Vagina (tissue), 2 donors: ENCODE measurements around the gene SIGLEC15.
"Not testable (repeated sequence)": the region's sequence is repeated elsewhere in the genome, so short reads cannot be mapped to it uniquely, and the experiment has no call there.

Source experiments
- CTCF ChIP-seq, 3 experiments: fragments of 450-650 bp in 2 of 3; fragments of 200-600 bp in 1 of 3; sonication (generic) in 1 of 3; IDR thresholded peaks; one replicate each; pipeline ENCODE4 v1.5.1; 2017 to 2019; ENCODE audit warnings: antibody characterized with exemption in 3 of 3, mild to moderate bottlenecking in 2 of 3, moderate library complexity in 2 of 3
- POLR2A ChIP-seq, 2 donors: fragments of 450-650 bp; IDR thresholded peaks; one replicate each; pipeline ENCODE4 v1.6.1; 2017; ENCODE audit warnings: antibody characterized with exemption in 2 of 2, mild to moderate bottlenecking in 2 of 2, moderate library complexity in 2 of 2
- POLR2AphosphoS5 ChIP-seq, 2 donors: sonication (generic); formaldehyde crosslinking; IDR thresholded peaks; one replicate each; pipeline ENCODE4 v1.9.0; 2017; ENCODE audit warnings: antibody characterized with exemption in 2 of 2, mild to moderate bottlenecking in 2 of 2, low read depth in 1 of 2; ENCODE audit not compliant: insufficient read depth in 1 of 2

- TF ChIP-seq CTCF (IDR thresholded peaks at IDR 0.05); POLR2AphosphoS5 (IDR thresholded peaks at IDR 0.05; ENCODE audit: insufficient read depth in 1 of 2, low read depth in 1 of 2); POLR2A (IDR thresholded peaks at IDR 0.05): not testable (repeated sequence)
Observed at GRCh38 chr18:45848643-45849042, 23.2 kb downstream of the SIGLEC15 start.
